ENCODE results near the gene CASK.
A peak's percentile ranks its signal among the peaks of the same experiment; 100 is the strongest.

The CASK gene

GRCh38 chrX:41789374-41789773 lies 134.0 kb downstream of the CASK start:
- ChIA-PET POLR2A (no interaction called here), CTCF (interaction anchor here (1.6 kb wide), 1 partner anchor 10 kb away, joined by 9 read pairs; no protein-coding TSS in a partner anchor)
- no peak for TF ChIP-seq CTCF (IDR thresholded peaks at IDR 0.05; ENCODE audit: control extremely low read depth, extremely low read depth, low read depth, missing control alignments)
- DNase-seq (ENCODE audit: extremely low spot score): no peak

- DNase-seq (ENCODE audit: extremely low spot score): no peak
- CTCF ChIA-PET: interaction anchor here (0.7 to 1.1 kb wide), 3 partner anchors 12 to 1965 kb away, joined by 3 read pairs; no protein-coding TSS in a partner anchor
- POLR2A ChIA-PET: no interaction called here
- no peak for TF ChIP-seq CTCF (IDR thresholded peaks at IDR 0.05; ENCODE audit: control extremely low read depth, extremely low read depth, low read depth, missing control alignments)
Observed at GRCh38 chrX:41785685-41786084, 137.7 kb downstream of the CASK start.

- peak; percentile 43 for TF ChIP-seq CTCF (IDR thresholded peaks at IDR 0.05; ENCODE audit: control extremely low read depth, extremely low read depth, low read depth, missing control alignments)
- POLR2A ChIA-PET: no interaction called here
- DNase-seq (ENCODE audit: extremely low spot score): peak; percentile 58
- CTCF ChIA-PET: interaction anchor here (0.7 to 2.2 kb wide), 8 partner anchors 12 to 1777 kb away, joined by 3 to 10 read pairs (median 4); no protein-coding TSS in a partner anchor
Observed at GRCh38 chrX:41781500-41781899, 141.9 kb downstream of the CASK start.

GRCh38 chrX:41779941-41780340 lies 143.4 kb downstream of the CASK start:
- POLR2A ChIA-PET: no interaction called here

GRCh38 chrX:41779030-41779564 lies 144.3 kb downstream of the CASK start:
- CTCF ChIA-PET: interaction anchor here (0.6 to 1.7 kb wide), 2 partner anchors 27 to 1971 kb away, joined by 3 to 4 read pairs; no protein-coding TSS in a partner anchor
- TF ChIP-seq CTCF (IDR thresholded peaks at IDR 0.05; ENCODE audit: control extremely low read depth, extremely low read depth, low read depth, missing control alignments): no peak
- POLR2A ChIA-PET: no interaction called here
- no peak for DNase-seq (ENCODE audit: extremely low spot score)

More at GRCh38 chrX:41779941-41780340, 143.4 kb downstream of the CASK start:
- CTCF ChIA-PET: interaction anchor here (1.7 to 2.2 kb wide), 2 partner anchors 1777 to 1971 kb away, joined by 4 to 9 read pairs; no protein-coding TSS in a partner anchor
- DNase-seq (ENCODE audit: extremely low spot score): no peak
- TF ChIP-seq CTCF (IDR thresholded peaks at IDR 0.05; ENCODE audit: control extremely low read depth, extremely low read depth, low read depth, missing control alignments): no peak

- ChIA-PET CTCF (no interaction called here), POLR2A (no interaction called here)
- no peak for TF ChIP-seq CTCF (IDR thresholded peaks at IDR 0.05; ENCODE audit: control extremely low read depth, extremely low read depth, low read depth, missing control alignments)
- DNase-seq (ENCODE audit: extremely low spot score): no peak
Observed at GRCh38 chrX:41761702-41762101, 161.7 kb downstream of the CASK start.
